Stimulated activated CD8-positive, alpha-beta memory T cell treated with anti-CD3 and anti-CD28 coated beads, Interleukin-2, amount 100 ng/mL, for 1 hour (primary cell): ENCODE measurements around the gene TBX1.

Experiments used
- DNase-seq, 2 donors: peaks; one replicate each; pipeline ENCODE4 v3.0.0-alpha.2; 2020; ENCODE audit warnings: low read depth in 2 of 2

The TBX1 gene

GRCh38 chr22:19760058-19760950 lies at the start of gene TBX1:
TSS of gene TBX1 (plus strand) at chr22:19760778. CDS start at chr22:19760844, 66 bp downstream.
- no peak for DNase-seq

- no peak for DNase-seq
Measured at GRCh38 chr22:19713245-19713644, 47.3 kb upstream of the TBX1 start.

GRCh38 chr22:19713650-19714311 lies 46.8 kb upstream of the TBX1 start:
- no peak for DNase-seq

- DNase-seq, result no peak
Measured at GRCh38 chr22:19714312-19715187, 46.0 kb upstream of the TBX1 start, which contains the start of gene SEPTIN5. TSS of gene SEPTIN5 (plus strand) at chr22:19714503. CDS start at chr22:19714589, 86 bp downstream.

- DNase-seq, result no peak
Measured at GRCh38 chr22:19715188-19715930, 45.2 kb upstream of the TBX1 start.

- DNase-seq, result no peak
Measured at GRCh38 chr22:19716041-19716828, 44.3 kb upstream of the TBX1 start.

GRCh38 chr22:19716829-19717105 lies 43.8 kb upstream of the TBX1 start:
- no peak for DNase-seq

- no peak for DNase-seq
Measured at GRCh38 chr22:19717181-19717580, 43.4 kb upstream of the TBX1 start.

- DNase-seq, result peak; percentile 54 to 63
Measured at GRCh38 chr22:19717691-19718455, 42.7 kb upstream of the TBX1 start.

GRCh38 chr22:19718456-19719049 lies 42.0 kb upstream of the TBX1 start:
- no peak for DNase-seq

GRCh38 chr22:19719050-19719482 lies 41.5 kb upstream of the TBX1 start:
- no peak for DNase-seq

- DNase-seq, result no peak
Measured at GRCh38 chr22:19719488-19720021, 41.0 kb upstream of the TBX1 start.

GRCh38 chr22:19720150-19720827 lies 40.3 kb upstream of the TBX1 start:
- DNase-seq, result no peak

- DNase-seq, result no peak
Measured at GRCh38 chr22:19720999-19721329, 39.6 kb upstream of the TBX1 start.

- DNase-seq, result no peak
Measured at GRCh38 chr22:19721330-19722177, 39.0 kb upstream of the TBX1 start.

GRCh38 chr22:19722178-19722981 lies 38.2 kb upstream of the TBX1 start:
- DNase-seq, result no peak

GRCh38 chr22:19722982-19723231 lies 37.7 kb upstream of the TBX1 start:
- no peak for DNase-seq
